Measurements from ENCODE around the gene SMAD3.

Gene SMAD3

DNA sequence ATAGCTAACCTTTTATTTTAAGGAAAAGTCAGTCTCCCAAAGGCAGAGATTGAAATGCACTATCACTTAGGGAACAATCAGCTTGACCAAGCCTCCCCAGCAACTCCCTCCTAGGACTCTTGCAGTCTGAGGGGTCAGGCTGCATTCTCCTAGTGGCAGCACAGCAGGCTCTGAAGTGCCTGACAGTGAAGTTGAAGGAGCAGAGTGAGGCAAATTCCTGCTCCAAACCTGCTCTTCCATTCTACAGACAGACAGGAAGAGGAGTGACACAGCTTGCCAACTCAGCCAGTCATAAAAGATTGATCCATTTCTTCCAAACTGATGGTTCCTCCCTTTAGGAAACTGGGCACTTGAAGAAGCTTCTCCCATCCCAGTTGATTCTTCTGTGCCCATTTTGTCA is 43.9 kb upstream of the SMAD3 start:
- in situ Hi-C loops (cut with MboI; ENCODE audit: low pct_unique_long_range_greater_than_20kb, low sequenced_read_pairs, unreplicated experiment), result no loop called here
- TF ChIP-seq CTCF (IDR thresholded peaks at IDR 0.05; ENCODE audit: extremely low read depth, insufficient read depth, missing control alignments), result no peak
- no peak for DNase-seq (ENCODE audit: low spot score)

DNA sequence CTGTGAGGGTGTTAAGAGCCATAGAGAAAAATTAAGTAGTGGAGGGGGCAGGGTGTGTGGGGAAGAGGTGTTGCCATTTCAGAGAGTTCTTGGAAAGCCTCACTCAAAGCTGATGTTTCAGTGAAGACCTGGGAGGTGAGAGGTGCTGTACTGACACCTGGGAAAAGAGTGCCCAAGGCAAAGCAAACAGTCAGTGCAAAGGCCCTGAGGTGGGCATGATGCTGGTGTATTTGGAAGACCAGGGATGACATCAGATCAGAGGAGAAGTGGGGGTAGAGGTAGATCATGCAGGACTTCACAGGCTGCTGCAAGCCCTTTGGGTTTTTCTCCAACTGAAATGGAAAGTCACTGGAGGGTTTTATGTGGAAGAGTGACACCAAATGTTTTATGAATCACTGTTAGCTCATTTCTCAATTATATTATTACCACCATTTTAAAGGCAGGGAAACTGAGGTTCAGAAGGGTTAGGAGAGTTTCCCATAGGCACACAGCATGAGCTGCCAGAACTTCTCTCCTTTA is 42.8 kb upstream of the SMAD3 start:
- no peak for TF ChIP-seq CTCF (IDR thresholded peaks at IDR 0.05; ENCODE audit: extremely low read depth, insufficient read depth, missing control alignments)
- in situ Hi-C loops (cut with MboI; ENCODE audit: low pct_unique_long_range_greater_than_20kb, low sequenced_read_pairs, unreplicated experiment), result no loop called here
- DNase-seq (ENCODE audit: low spot score), result no peak

GRCh38 chr15:67023517-67024313 is 41.7 kb upstream of the SMAD3 start:
- in situ Hi-C loops (cut with MboI; ENCODE audit: low pct_unique_long_range_greater_than_20kb, low sequenced_read_pairs, unreplicated experiment), result no loop called here
- TF ChIP-seq CTCF (IDR thresholded peaks at IDR 0.05; ENCODE audit: extremely low read depth, insufficient read depth, missing control alignments), result no peak
- no peak for DNase-seq (ENCODE audit: low spot score)

GRCh38 chr15:67024314-67024997 is 40.9 kb upstream of the SMAD3 start:
- no peak for DNase-seq (ENCODE audit: low spot score)
- TF ChIP-seq CTCF (IDR thresholded peaks at IDR 0.05; ENCODE audit: extremely low read depth, insufficient read depth, missing control alignments), result no peak
- in situ Hi-C loops (cut with MboI; ENCODE audit: low pct_unique_long_range_greater_than_20kb, low sequenced_read_pairs, unreplicated experiment), result no loop called here

- DNase-seq (ENCODE audit: low spot score), result no peak
- TF ChIP-seq CTCF (IDR thresholded peaks at IDR 0.05; ENCODE audit: extremely low read depth, insufficient read depth, missing control alignments), result no peak
- in situ Hi-C loops (cut with MboI; ENCODE audit: low pct_unique_long_range_greater_than_20kb, low sequenced_read_pairs, unreplicated experiment), result no loop called here
Observed at GRCh38 chr15:67024998-67025368, 40.4 kb upstream of the SMAD3 start.

GRCh38 chr15:67025719-67026609 is 39.4 kb upstream of the SMAD3 start:
- in situ Hi-C loops (cut with MboI; ENCODE audit: low pct_unique_long_range_greater_than_20kb, low sequenced_read_pairs, unreplicated experiment), result no loop called here
- no peak for TF ChIP-seq CTCF (IDR thresholded peaks at IDR 0.05; ENCODE audit: extremely low read depth, insufficient read depth, missing control alignments)
- no peak for DNase-seq (ENCODE audit: low spot score)
